Omental fat pad (tissue), 4 donors: Measurements from ENCODE around the gene RTL1. TPM values are rescaled to one million over a fixed set of nuclear protein-coding genes. Genes with fewer than 3 reads are reported as not detected.

Experiments
- ATAC-seq: fragments of 150-250 bp; one replicate; pipeline ENCODE4 v1.9.1; 2016; ENCODE audit warnings: mild to moderate bottlenecking, moderate library complexity; ENCODE audit not compliant: low FRiP score
- DNase-seq: peaks from one replicate; pipeline ENCODE4 v3.0.0-alpha.2; 2019; ENCODE audit warnings: low spot score
- total RNA-seq, 4 donors: library from RNA; depleted of rRNA; stranded (reverse); fragments of >200 nt; gene quantifications; one replicate each; pipeline ENCODE4 v1.1.0, GENCODE V29; 2016
- TF ChIP-seq, protein P1 (sequence below), 3 donors: fragments of 450-650 bp; IDR thresholded peaks; one replicate each; pipeline ENCODE4 v1.5.1; 2016 to 2017; ENCODE audit warnings: antibody characterized with exemption in 3 of 3, mild to moderate bottlenecking in 3 of 3, moderate library complexity in 2 of 3

RTL1 gene
- total RNA-seq: not detected

DNA sequence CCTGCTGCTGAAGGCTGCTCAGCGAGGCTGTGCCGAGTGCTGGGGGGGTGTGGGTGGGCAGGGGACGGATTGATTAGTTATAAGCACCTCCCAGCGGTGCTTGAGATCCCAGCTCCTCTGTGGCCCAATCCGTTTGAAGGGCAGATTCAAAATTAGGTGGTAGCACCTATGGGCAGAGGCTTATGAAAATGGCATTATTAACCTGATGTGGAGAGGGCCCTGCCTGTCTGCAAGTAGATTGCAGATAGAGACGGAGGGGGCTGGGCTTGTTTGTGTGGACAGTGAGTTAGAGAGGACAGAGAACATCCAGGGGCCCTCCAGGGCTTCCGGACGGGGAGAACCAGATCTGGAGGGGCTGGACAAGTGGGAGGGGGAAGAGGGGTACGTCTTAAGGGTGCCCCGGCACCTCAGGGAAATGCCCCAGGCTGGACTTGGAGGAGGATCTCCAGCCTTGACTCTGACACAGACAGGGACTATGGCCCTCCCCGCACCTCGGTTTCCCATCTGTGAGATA, at the start of gene RTL1:
RTL1 (minus strand) TSS at position 51 of the 514 bp plus-strand sequence. CDS start 18,934 bp downstream, outside the sequence.
- ATAC-seq: no peak
- TF ChIP-seq, protein P1, sequence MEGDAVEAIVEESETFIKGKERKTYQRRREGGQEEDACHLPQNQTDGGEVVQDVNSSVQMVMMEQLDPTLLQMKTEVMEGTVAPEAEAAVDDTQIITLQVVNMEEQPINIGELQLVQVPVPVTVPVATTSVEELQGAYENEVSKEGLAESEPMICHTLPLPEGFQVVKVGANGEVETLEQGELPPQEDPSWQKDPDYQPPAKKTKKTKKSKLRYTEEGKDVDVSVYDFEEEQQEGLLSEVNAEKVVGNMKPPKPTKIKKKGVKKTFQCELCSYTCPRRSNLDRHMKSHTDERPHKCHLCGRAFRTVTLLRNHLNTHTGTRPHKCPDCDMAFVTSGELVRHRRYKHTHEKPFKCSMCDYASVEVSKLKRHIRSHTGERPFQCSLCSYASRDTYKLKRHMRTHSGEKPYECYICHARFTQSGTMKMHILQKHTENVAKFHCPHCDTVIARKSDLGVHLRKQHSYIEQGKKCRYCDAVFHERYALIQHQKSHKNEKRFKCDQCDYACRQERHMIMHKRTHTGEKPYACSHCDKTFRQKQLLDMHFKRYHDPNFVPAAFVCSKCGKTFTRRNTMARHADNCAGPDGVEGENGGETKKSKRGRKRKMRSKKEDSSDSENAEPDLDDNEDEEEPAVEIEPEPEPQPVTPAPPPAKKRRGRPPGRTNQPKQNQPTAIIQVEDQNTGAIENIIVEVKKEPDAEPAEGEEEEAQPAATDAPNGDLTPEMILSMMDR (IDR thresholded peaks at IDR 0.05): no peak
- no peak for DNase-seq

DNA sequence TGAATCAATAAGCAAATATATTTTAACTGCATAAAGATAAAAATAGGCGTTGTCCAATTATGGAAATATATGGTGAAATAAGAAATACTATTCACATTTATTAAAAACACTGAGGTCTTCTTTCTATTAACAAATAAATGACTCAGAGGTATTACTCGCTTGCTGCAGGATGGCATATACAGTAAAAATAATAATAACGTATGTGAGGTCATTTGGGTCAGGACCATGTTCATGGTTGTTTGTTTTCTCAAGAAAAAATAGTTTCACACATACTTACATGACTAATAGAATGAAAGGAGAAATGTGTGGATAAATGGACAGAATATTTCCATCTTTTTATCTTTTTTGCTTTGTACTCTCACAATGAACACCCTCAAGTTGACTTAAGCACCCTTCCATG, 46.5 kb upstream of the RTL1 start:
- TF ChIP-seq, protein P1 (IDR thresholded peaks at IDR 0.05): no peak
- no peak for DNase-seq
- no peak for ATAC-seq

DNA sequence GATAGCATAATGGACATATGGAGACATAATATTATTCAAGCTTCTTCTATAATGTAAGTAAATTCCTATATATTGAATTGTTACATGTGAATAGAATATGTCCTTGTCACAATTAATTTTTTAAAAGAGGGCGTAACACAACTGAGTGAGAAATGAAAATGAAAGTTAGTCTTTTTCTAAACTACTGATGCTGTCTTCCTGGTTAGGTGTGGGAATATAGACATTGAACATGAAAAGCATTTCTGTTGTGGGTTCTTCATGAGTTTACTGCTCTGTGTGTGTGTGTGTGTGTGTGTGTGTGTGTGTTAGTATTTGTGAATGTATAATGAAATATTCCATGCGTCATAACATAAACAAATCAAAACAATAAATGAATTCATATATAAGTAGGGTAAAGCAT, 40.5 kb upstream of the RTL1 start:
- DNase-seq: no peak
- TF ChIP-seq, protein P1 (IDR thresholded peaks at IDR 0.05): no peak
- no peak for ATAC-seq

DNA sequence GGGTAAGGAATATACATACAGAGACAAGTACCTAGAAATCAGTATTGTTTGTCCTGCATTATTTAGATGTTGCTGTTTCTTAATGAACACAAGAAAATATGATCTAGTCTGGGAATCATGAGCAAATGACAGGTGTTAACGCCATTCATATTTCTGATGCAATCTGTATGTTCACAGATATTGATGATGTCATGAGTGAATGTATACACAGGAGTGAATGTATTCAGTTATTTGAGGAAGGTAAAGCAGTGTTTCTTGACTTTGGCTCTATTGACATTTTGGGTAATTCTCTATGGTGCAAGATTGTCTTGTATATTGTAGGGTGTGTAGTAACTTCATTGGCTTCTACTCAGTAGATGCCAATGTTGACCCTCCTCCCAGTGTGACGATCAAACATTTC, 26.7 kb upstream of the RTL1 start:
- TF ChIP-seq, protein P1 (IDR thresholded peaks at IDR 0.05): no peak
- DNase-seq: no peak
- no peak for ATAC-seq

DNA sequence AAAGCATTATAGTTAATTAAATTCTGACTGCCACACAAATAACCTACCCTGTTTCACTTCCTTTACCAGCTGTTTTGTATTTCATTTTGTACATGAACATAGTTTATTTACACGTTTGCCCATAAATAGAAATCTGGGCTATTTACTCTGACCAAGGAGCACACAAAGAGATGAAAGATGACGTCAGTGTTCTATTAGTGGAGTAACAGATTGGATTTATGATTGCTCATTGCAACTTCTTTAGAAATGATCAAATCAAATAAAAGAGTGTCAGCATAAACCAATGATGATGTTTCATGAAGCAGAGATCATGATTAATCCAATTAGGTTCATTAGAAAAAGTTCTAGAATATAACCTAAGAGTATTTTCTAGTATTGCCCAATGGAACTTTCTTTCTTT, 12.0 kb upstream of the RTL1 start:
- TF ChIP-seq, protein P1 (IDR thresholded peaks at IDR 0.05): no peak
- ATAC-seq: no peak

DNA sequence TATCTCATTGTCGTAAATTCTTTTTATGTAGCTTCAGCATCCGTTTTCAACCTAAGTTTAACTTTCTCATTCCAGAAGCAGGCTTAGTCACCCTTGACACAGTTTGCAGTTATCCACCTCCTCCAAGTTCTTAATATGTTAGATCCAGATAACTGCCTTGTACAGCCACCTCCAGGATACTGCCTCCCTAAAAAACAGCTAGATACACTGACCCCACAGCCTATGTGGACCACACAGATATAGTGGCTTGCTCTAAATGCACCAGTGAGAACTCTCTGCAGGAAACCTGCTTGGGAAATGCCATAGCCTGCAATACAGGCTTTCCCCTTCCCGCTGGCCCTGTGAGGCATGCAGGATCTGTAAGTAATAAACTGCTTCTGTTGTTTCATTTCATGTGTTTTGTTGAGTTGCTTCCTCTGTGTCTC, 11.1 kb upstream of the RTL1 start:
- ATAC-seq (no peak), DNase-seq (no peak)
- TF ChIP-seq, protein P1 (IDR thresholded peaks at IDR 0.05): no peak

More for the DNA sequence above, 12.0 kb upstream of the RTL1 start:
- DNase-seq: no peak

DNA sequence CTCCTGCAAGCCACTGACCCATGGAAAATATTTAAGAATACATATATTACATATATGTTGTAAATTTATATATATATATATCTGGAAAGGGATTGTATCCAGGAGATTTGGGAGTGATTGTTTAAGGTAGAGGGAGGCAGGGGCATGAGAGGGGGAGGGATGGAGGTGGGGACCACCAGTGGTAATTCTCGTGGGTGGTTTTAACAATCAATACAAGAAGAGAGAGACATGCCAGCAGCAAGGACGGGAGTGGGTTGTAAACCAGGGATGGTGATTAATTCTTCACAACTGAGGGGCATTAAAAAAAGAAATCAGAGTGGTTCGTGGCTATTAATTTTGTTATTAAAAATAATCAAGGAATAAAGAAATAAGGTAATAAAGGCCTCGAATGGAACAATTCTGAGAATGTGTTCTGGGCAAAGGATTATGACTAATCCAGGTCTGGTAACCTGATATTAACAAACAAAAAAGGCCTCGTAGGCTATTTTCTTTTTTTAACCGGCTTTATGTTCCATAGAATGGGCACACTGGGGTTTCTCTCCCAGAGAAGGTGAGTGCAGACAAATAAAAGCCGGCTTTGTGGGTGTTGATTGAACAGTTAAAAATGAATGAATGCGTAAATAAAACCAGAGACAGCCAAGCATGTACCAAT, 8.3 kb upstream of the RTL1 start:
- TF ChIP-seq, protein P1 (IDR thresholded peaks at IDR 0.05): no peak
- ATAC-seq (no peak), DNase-seq (no peak)
